ENCODE results near the gene GREM1. TPM values are rescaled to one million over a fixed set of nuclear protein-coding genes. Genes with fewer than 3 reads are reported as not detected.

GREM1 gene
- total RNA-seq, 6 donors from 2014 or later = under 0.01 to 3.9 (median 0.97) TPM; not detected in 2

DNA sequence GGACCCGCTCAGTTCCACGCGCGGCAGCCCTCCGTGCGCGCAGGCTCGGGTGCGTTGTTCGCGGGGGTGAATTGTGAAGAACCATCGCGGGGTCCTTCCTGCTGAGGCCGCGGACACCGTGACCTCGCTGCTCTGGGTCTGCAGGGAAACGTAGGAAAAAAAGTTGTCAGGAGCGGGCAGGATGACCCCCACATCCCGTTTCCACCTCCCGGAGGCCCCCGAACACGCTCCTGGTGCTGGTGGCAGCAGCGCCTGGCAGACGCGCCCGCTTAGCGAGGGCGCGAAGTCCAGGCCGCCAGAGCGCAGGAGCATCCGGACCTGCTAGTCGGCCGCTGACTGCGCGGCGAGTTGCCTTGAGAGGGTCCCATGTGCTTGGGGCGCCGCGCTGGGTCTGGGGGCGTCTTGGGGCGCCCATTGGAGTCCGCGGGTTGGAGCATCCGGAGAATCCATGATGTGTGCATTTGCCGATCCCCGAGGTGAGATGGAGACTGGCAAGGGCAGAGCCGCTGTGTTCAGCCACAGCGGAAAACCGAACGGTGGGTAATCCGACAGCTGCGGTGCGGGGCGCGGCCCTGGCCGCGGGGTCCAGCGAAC, 520 bp downstream of the GREM1 start:
- no peak for DNase-seq
- no peak for TF ChIP-seq POLR2A (IDR thresholded peaks at IDR 0.05)
- TF ChIP-seq POLR2AphosphoS5 (IDR thresholded peaks at IDR 0.05) = no peak
- TF ChIP-seq CTCF (IDR thresholded peaks at IDR 0.05) = no peak
- TF ChIP-seq EP300 (IDR thresholded peaks at IDR 0.05) = no peak
- Histone ChIP-seq H3K4me1 (peaks cover 20 to 31% (median 24%) of the 10 kb centered on the region in 4 donors), H3K36me3 (no peaks in the 10 kb centered on the region), H3K27me3 (peaks cover 0 to 42% (median 20%) of the 10 kb centered on the region in 4 donors), H3K27ac (no peak overlapping the region), H3K9me3 (no peaks in the 10 kb centered on the region), H3K4me3 (peak overlapping the region in 3 of 4 donors; percentile 17 to 33 (median 32))
- peak in 1 of 2 donors; percentile 5 for ATAC-seq (ENCODE audit: low FRiP score in 2 of 2)
- 1 to 4% methylated on average over 15 to 41 of the region's 60 CpGs for WGBS, 2 donors

DNA sequence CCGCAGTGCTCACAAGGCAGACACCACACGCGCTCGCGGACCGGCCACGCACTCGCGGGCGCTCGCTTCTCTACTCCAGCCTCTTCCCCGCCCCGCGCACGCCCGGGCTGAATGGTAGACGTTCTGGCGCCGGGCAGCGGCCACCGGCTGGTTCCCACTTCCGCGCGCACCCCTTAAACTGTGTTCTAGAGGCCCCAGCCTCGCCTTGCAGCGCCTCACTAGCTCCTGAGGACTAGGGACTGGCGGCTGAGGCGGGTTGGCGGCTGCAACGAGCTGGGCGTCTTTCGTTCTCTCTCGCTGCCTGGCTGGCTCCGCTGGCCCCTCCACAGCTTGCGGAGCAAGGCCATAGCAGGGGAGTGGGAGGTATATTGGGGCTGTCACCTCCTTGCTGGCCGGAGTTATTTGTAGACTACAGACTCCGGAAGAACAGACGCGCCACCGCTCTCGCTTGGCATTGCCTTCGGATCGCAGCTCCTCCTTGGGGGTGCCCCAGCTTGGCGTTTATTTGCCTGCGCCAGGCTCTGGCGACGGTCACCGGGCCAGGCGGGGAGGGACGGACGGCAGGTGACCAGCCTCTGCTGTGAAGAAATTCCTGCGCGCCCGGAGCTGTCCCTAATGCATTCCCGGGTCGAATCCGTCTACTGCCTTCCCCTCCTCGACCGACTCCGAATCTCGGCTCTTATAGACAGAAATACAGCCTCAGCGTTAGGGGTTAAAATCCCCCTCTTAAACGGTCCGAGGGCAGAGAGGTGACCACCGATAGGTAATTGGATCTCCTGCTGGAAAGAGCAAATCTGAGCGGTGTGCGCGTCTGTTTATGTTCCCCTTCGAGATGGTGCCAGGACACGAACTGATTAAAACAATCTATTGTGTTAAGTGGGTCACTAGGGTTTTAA, 1.3 kb downstream of the GREM1 start:
- DNase-seq (peak in 1 of 2 donors; percentile 87), ATAC-seq (ENCODE audit: low FRiP score in 2 of 2) (peak in 1 of 2 donors; percentile 30)
- peak overlapping the region in 3 of 4 donors; percentile 17 to 33 (median 32) for H3K4me3 ChIP-seq
- H3K27ac ChIP-seq = no peak overlapping the region
- H3K9me3 ChIP-seq = no peaks in the 10 kb centered on the region
- H3K36me3 ChIP-seq = no peaks in the 10 kb centered on the region
- no peak for TF ChIP-seq EP300 (IDR thresholded peaks at IDR 0.05)
- TF ChIP-seq POLR2A (IDR thresholded peaks at IDR 0.05) = no peak
- TF ChIP-seq POLR2AphosphoS5 (IDR thresholded peaks at IDR 0.05) = no peak
- TF ChIP-seq CTCF (IDR thresholded peaks at IDR 0.05) = no peak
- WGBS, 2 donors = 7 to 12% methylated on average over 20 to 37 of the region's 70 CpGs
- H3K4me1 ChIP-seq = peaks cover 20 to 31% (median 24%) of the 10 kb centered on the region in 4 donors
- peaks cover 0 to 42% (median 20%) of the 10 kb centered on the region in 4 donors for H3K27me3 ChIP-seq

GRCh38 chr15:32721596-32721995, 3.8 kb downstream of the GREM1 start:
- 82 to 86% methylated on average over 6 of the region's 6 CpGs for whole genome bisulfite sequencing, 2 donors
- ATAC-seq (ENCODE audit: low FRiP score in 2 of 2) = no peak

GRCh38 chr15:32722136-32722535, 4.3 kb downstream of the GREM1 start:
- Histone ChIP-seq H3K27ac (no peak overlapping the region), H3K4me1 (peaks cover 20 to 24% (median 22%) of the 10 kb centered on the region in 4 donors), H3K36me3 (no peaks in the 10 kb centered on the region), H3K27me3 (peaks cover 0 to 27% (median 17%) of the 10 kb centered on the region in 4 donors), H3K9me3 (no peaks in the 10 kb centered on the region), H3K4me3 (no peak overlapping the region)
- ATAC-seq (ENCODE audit: low FRiP score in 2 of 2) (no peak), DNase-seq (no peak)
- no peak for TF ChIP-seq EP300 (IDR thresholded peaks at IDR 0.05)

More at GRCh38 chr15:32721596-32721995, 3.8 kb downstream of the GREM1 start:
- no peaks in the 10 kb centered on the region for H3K9me3 ChIP-seq
- H3K4me3 ChIP-seq = no peak overlapping the region
- peaks cover 20 to 29% (median 24%) of the 10 kb centered on the region in 4 donors for H3K4me1 ChIP-seq
- H3K27me3 ChIP-seq = peaks cover 0 to 31% (median 18%) of the 10 kb centered on the region in 4 donors
- H3K27ac ChIP-seq = no peak overlapping the region
- no peak for TF ChIP-seq CTCF (IDR thresholded peaks at IDR 0.05)
- no peak for TF ChIP-seq POLR2A (IDR thresholded peaks at IDR 0.05)
- TF ChIP-seq EP300 (IDR thresholded peaks at IDR 0.05) = no peak
- no peak for TF ChIP-seq POLR2AphosphoS5 (IDR thresholded peaks at IDR 0.05)
- no peaks in the 10 kb centered on the region for H3K36me3 ChIP-seq
- DNase-seq = no peak

Data from upper lobe of left lung (tissue), 6 donors.